ENCODE results near the gene DXO.

The DXO gene

GRCh38 chr6:31949926-31950548 lies 21.9 kb downstream of the DXO start:
- Histone ChIP-seq H3K36me3 (ENCODE audit: control insufficient read depth, insufficient read depth, low read length) (peaks cover 14% of the 10 kb centered on the region), H3K27me3 (replicated peaks; ENCODE audit: control insufficient read depth, insufficient read depth, low read length) (no peaks in the 10 kb centered on the region), H3K4me3 (replicated peaks; ENCODE audit: low read depth, low read length) (no peak overlapping the region)
- DNase-seq (ENCODE audit: extremely low read depth, insufficient read length): no peak
- TF ChIP-seq CTCF (IDR thresholded peaks at IDR 0.05; ENCODE audit: insufficient read depth, low read length, poor library complexity, severe bottlenecking): no peak

- no peak for DNase-seq (ENCODE audit: extremely low read depth, insufficient read length)
Observed at GRCh38 chr6:31948753-31949413, 23.1 kb downstream of the DXO start.

DNA sequence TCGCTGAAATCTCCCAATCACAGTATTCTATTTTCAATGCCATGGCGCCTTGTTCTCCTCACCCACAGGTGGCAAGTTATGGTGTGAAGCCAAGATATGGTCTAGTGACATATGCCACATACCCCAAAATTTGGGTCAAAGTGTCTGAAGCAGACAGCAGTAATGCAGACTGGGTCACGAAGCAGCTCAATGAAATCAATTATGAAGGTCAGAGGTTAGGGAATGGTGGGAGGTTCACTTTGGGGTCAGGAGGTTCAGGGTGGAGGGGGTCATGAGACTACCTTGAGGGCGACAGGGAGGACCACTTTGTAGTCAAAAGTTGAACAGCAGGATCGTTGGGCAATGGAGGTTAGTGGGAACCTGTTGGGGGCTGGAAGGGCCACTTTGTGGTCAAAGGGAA lies 23.6 kb downstream of the DXO start:
- Histone ChIP-seq H3K36me3 (ENCODE audit: control insufficient read depth, insufficient read depth, low read length) (peaks cover 6% of the 10 kb centered on the region), H3K4me3 (replicated peaks; ENCODE audit: low read depth, low read length) (no peak overlapping the region)
- no peak for TF ChIP-seq CTCF (IDR thresholded peaks at IDR 0.05; ENCODE audit: insufficient read depth, low read length, poor library complexity, severe bottlenecking)

More at GRCh38 chr6:31948753-31949413, 23.1 kb downstream of the DXO start:
- no peak overlapping the region for H3K4me3 ChIP-seq (replicated peaks; ENCODE audit: low read depth, low read length)
- no peak for TF ChIP-seq CTCF (IDR thresholded peaks at IDR 0.05; ENCODE audit: insufficient read depth, low read length, poor library complexity, severe bottlenecking)
- peaks cover 1% of the 10 kb centered on the region; the same call in 1 of the 2 replicates for H3K27me3 ChIP-seq (replicated peaks; ENCODE audit: control insufficient read depth, insufficient read depth, low read length)
- H3K36me3 ChIP-seq (ENCODE audit: control insufficient read depth, insufficient read depth, low read length): peaks cover 6% of the 10 kb centered on the region

DNA sequence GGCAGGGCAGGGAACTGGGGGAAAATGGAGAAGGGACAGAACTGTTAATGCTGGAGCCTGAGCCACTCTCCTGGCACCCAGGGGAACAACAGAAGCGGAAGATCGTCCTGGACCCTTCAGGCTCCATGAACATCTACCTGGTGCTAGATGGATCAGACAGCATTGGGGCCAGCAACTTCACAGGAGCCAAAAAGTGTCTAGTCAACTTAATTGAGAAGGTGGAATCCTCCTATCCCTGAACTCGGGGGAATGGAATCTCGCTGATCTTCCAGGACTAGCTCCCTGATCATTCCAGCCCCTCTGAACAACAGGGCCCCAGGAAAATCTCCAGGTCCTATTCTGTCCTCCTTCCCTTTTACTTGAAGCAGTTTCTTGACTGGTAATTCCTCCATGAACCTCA lies 24.1 kb downstream of the DXO start:
- no peak overlapping the region for H3K4me3 ChIP-seq (replicated peaks; ENCODE audit: low read depth, low read length)
- TF ChIP-seq CTCF (IDR thresholded peaks at IDR 0.05; ENCODE audit: insufficient read depth, low read length, poor library complexity, severe bottlenecking): no peak

More for the DNA sequence above, 23.6 kb downstream of the DXO start:
- DNase-seq (ENCODE audit: extremely low read depth, insufficient read length): no peak
- H3K27me3 ChIP-seq (replicated peaks; ENCODE audit: control insufficient read depth, insufficient read depth, low read length): peaks cover 1% of the 10 kb centered on the region; the same call in 1 of the 2 replicates

DNA sequence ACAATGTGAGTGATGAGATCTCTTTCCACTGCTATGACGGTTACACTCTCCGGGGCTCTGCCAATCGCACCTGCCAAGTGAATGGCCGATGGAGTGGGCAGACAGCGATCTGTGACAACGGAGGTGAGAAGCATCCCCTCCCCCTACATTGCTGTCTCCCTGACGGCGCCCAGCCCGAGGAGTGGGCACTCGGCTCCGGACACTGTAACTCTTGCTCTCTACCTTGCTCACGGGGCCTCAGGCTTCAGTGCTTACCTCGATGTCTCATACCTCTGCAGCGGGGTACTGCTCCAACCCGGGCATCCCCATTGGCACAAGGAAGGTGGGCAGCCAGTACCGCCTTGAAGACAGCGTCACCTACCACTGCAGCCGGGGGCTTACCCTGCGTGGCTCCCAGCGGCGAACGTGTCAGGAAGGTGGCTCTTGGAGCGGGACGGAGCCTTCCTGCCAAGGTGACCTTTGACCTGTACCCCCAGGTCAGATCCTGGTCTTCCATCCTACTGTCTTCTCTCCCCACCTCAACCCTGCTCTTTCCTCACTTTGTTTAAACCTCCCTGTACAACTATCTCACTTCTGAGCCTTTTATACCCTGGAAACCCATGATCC lies 24.8 kb downstream of the DXO start:
- DNase-seq (ENCODE audit: extremely low read depth, insufficient read length): no peak
- TF ChIP-seq CTCF (IDR thresholded peaks at IDR 0.05; ENCODE audit: insufficient read depth, low read length, poor library complexity, severe bottlenecking): no peak

More for the DNA sequence above, 24.1 kb downstream of the DXO start:
- Histone ChIP-seq H3K36me3 (ENCODE audit: control insufficient read depth, insufficient read depth, low read length) (peaks cover 5% of the 10 kb centered on the region; the same call in 1 of the 2 replicates), H3K27me3 (replicated peaks; ENCODE audit: control insufficient read depth, insufficient read depth, low read length) (peaks cover 1% of the 10 kb centered on the region; the same call in 1 of the 2 replicates)
- DNase-seq (ENCODE audit: extremely low read depth, insufficient read length): no peak

More for the DNA sequence above, 24.8 kb downstream of the DXO start:
- Histone ChIP-seq H3K4me3 (replicated peaks; ENCODE audit: low read depth, low read length) (no peak overlapping the region), H3K27me3 (replicated peaks; ENCODE audit: control insufficient read depth, insufficient read depth, low read length) (peaks cover 1% of the 10 kb centered on the region; the same call in 1 of the 2 replicates), H3K36me3 (ENCODE audit: control insufficient read depth, insufficient read depth, low read length) (peaks cover 4% of the 10 kb centered on the region; the same call in 1 of the 2 replicates)

Data from GM06990 (cell line).